ENCODE measurements around the gene SLC6A18. TPM values are rescaled to one million over a fixed set of nuclear protein-coding genes. Genes with fewer than 3 reads are reported as not detected.

SLC6A18 gene
- total and polyA plus RNA-seq, 9 of the 15 experiments (the other 6 are each of a cell fraction or from before 2014, with no cell fraction given) = not detected

GRCh38 chr5:1185629-1186350, 39.4 kb upstream of the SLC6A18 start (continued):
- TF ChIP-seq DEAF1 (CRISPR knock-in tag; IDR thresholded peaks at IDR 0.05) (no peak), POLR2AphosphoS5 (IDR thresholded peaks at IDR 0.05; ENCODE audit: control insufficient read depth, insufficient read depth, low read depth, low read length) (peak; percentile 88), ZNF444 (CRISPR knock-in tag; IDR thresholded peaks at IDR 0.05) (no peak), ESRRA (IDR thresholded peaks at IDR 0.05; ENCODE audit: borderline replicate concordance, low read depth) (peak; percentile 76; the same call in 1 of the 2 replicates), TAF1 (IDR thresholded peaks at IDR 0.05; ENCODE audit: control insufficient read depth, extremely low read depth, insufficient read depth, low read length, severe bottlenecking) (no peak), NFE2L1 (tag; IDR thresholded peaks at IDR 0.05; ENCODE audit: borderline replicate concordance, low read depth) (no peak), PRPF4 (IDR thresholded peaks at IDR 0.05; ENCODE audit: insufficient read depth, low read depth, low read length, poor library complexity, severe bottlenecking) (no peak), RBM15 (IDR thresholded peaks at IDR 0.05; ENCODE audit: insufficient read depth, low read length) (no peak), CREB3L1 (IDR thresholded peaks at IDR 0.05; ENCODE audit: borderline replicate concordance, low read depth) (no peak), LEF1 (IDR thresholded peaks at IDR 0.05) (peak; percentile 89), GATAD2A (IDR thresholded peaks at IDR 0.05) (peak; percentile 94), ZNF134 (CRISPR knock-in tag; conservative IDR thresholded peaks at IDR 0.05) (no peak; the same call in 1 of the 2 replicates), HDGF (IDR thresholded peaks at IDR 0.05) (no peak), HDAC2 (IDR thresholded peaks at IDR 0.05) (peak; percentile 93), MED1 (CRISPR knock-in tag; IDR thresholded peaks at IDR 0.05; ENCODE audit: borderline replicate concordance) (no peak), HMGXB4 (CRISPR knock-in tag; IDR thresholded peaks at IDR 0.05) (no peak), ZZZ3 (IDR thresholded peaks at IDR 0.05) (no peak), BACH1 (tag; IDR thresholded peaks at IDR 0.05) (no peak), HNRNPUL1 (IDR thresholded peaks at IDR 0.05; ENCODE audit: low read length) (no peak), PHF8 (IDR thresholded peaks at IDR 0.05; ENCODE audit: borderline replicate concordance, low read length) (no peak; the same call in 1 of the 2 replicates), PRMT5 (CRISPR knock-in tag; IDR thresholded peaks at IDR 0.05) (no peak), RBM25 (IDR thresholded peaks at IDR 0.05; ENCODE audit: low read depth, low read length, severe bottlenecking) (no peak)

All from K562 (cell line).